Calu3 (cell line): ENCODE measurements around the gene CKAP5. TPM values are rescaled to one million over a fixed set of nuclear protein-coding genes. Genes with fewer than 3 reads are reported as not detected.

ENCODE experiments used
- BruUV-seq: library from RNA; stranded (reverse); fragments of 400-500 nt; replicated peaks from 2 replicates; lab custom pipeline; 2021; lab: Mats Ljungman, UMichigan
- CTCF ChIA-PET: fragments of 300-600 bp; sonication (Branson Sonifier 250); formaldehyde crosslinking; loops from one replicate; lab custom pipeline; 2022; ENCODE audit warnings: antibody characterized with exemption; lab: Charles Lee
- DNase-seq: peaks from one replicate; pipeline ENCODE4 v3.0.0; 2022
- H3K27ac Mint-ChIP-seq: one replicate; pipeline ENCODE4 v1.8.0; 2022; ENCODE audit warnings: mixed read lengths; ENCODE audit not compliant: unreplicated experiment
- H3K27me3 Mint-ChIP-seq: one replicate; pipeline ENCODE4 v1.8.0; 2022; ENCODE audit warnings: mixed read lengths; ENCODE audit not compliant: unreplicated experiment
- H3K36me3 Mint-ChIP-seq: one replicate; pipeline ENCODE4 v1.8.0; 2022; ENCODE audit warnings: mild to moderate bottlenecking, moderate library complexity, mixed read lengths; ENCODE audit not compliant: insufficient read depth, unreplicated experiment
- H3K4me1 Mint-ChIP-seq: one replicate; pipeline ENCODE4 v1.8.0; 2022; ENCODE audit warnings: mild to moderate bottlenecking, low read depth, mixed read lengths; ENCODE audit not compliant: unreplicated experiment
- H3K4me3 Mint-ChIP-seq: one replicate; pipeline ENCODE4 v1.8.0; 2022; ENCODE audit warnings: mild to moderate bottlenecking, low read depth, moderate library complexity, mixed read lengths; ENCODE audit not compliant: unreplicated experiment
- H3K9me3 Mint-ChIP-seq: one replicate; pipeline ENCODE4 v1.8.0; 2022; ENCODE audit warnings: low read depth, mixed read lengths; ENCODE audit not compliant: unreplicated experiment
- CTCF ChIP-seq: fragments of 200-600 bp; IDR thresholded peaks from one replicate; pipeline ENCODE4 v1.8.0; 2022; ENCODE audit warnings: antibody characterized with exemption; ENCODE audit not compliant: unreplicated experiment
- intact Hi-C: fragments of 100-400 bp; cut with micrococcal nuclease; formaldehyde crosslinking; loops from one replicate; pipeline ENCODE4 v1.10.0; 2022; ENCODE audit not compliant: unreplicated experiment
- total RNA-seq: library from RNA; stranded (reverse); gene quantifications from 2 replicates; pipeline ENCODE4 v1.2.3, GENCODE V29; 2022

The CKAP5 gene
- total RNA-seq, 1 experiment from 2014 or later, result 140 TPM

DNA sequence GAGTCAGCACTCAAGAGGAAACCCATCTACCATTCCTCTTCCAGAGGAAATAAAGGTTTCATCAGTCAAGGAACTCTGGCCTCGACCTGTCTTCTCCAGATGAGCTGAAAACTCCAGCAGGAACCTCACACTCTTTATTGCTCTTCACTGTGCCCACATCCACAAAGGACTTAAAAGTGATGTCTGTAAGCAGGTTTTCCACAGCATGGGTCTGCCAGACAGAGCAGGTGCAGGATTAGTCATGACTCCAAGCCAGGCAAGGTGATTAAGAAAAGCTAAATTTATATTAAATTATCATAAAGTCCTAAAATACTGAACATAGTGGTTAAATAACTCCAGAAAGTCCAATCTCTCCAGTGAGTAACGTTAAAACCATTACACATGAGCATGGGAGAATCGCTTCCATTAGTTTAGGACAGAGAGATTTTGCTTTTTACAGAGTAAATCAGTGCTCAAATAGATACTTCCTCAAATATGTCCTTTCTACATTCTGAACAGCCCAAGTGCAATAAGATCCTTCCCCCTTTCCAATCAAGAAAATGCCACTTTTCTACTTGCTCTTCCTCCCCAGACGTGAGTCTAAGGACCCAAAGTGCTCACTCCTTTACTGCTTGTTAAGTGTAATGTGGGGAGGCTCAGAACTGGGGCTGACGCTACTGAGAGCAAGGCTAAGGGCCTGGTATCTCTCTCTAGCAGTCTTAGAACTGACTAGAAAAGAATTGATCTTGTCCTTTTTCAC is 10.7 kb upstream of the CKAP5 start:
- no peaks in the 10 kb centered on the region for H3K36me3 Mint-ChIP-seq
- H3K4me3 Mint-ChIP-seq, result no peak overlapping the region
- intact Hi-C loops, result no loop called here
- BruUV-seq, result no TSS peak
- peaks cover 21% of the 10 kb centered on the region for H3K27me3 Mint-ChIP-seq
- no peak for DNase-seq
- H3K27ac Mint-ChIP-seq, result no peak overlapping the region
- no peaks in the 10 kb centered on the region for H3K9me3 Mint-ChIP-seq
- CTCF ChIA-PET, result no interaction called here
- H3K4me1 Mint-ChIP-seq, result no peaks in the 10 kb centered on the region
- TF ChIP-seq CTCF, result no peak

- no peak for DNase-seq
- no TSS peak for BruUV-seq
- Mint-ChIP-seq H3K9me3 (no peaks in the 10 kb centered on the region), H3K36me3 (no peaks in the 10 kb centered on the region), H3K27ac (no peak overlapping the region), H3K27me3 (peaks cover 21% of the 10 kb centered on the region), H3K4me3 (no peak overlapping the region), H3K4me1 (no peaks in the 10 kb centered on the region)
- intact Hi-C loops, result no loop called here
- no peak for TF ChIP-seq CTCF
- CTCF ChIA-PET, result no interaction called here
Observed at GRCh38 chr11:46855863-46856262, 9.8 kb upstream of the CKAP5 start.

- H3K9me3 Mint-ChIP-seq, result no peaks in the 10 kb centered on the region
- no peak for TF ChIP-seq CTCF
- H3K4me1 Mint-ChIP-seq, result no peaks in the 10 kb centered on the region
- no peak overlapping the region for H3K4me3 Mint-ChIP-seq
- CTCF ChIA-PET, result no interaction called here
- intact Hi-C loops, result no loop called here
- BruUV-seq, result no TSS peak
- no peak overlapping the region for H3K27ac Mint-ChIP-seq
- no peaks in the 10 kb centered on the region for H3K36me3 Mint-ChIP-seq
- DNase-seq, result no peak
- H3K27me3 Mint-ChIP-seq, result peaks cover 21% of the 10 kb centered on the region
Observed at GRCh38 chr11:46855167-46855566, 9.1 kb upstream of the CKAP5 start.

- no peak overlapping the region for H3K27ac Mint-ChIP-seq
- no TSS peak for BruUV-seq
- intact Hi-C loops, result no loop called here
- H3K27me3 Mint-ChIP-seq, result no peaks in the 10 kb centered on the region
- peaks cover 6% of the 10 kb centered on the region for H3K36me3 Mint-ChIP-seq
- no peak overlapping the region for H3K4me3 Mint-ChIP-seq
- TF ChIP-seq CTCF, result no peak
- DNase-seq, result no peak
- H3K9me3 Mint-ChIP-seq, result no peaks in the 10 kb centered on the region
- peaks cover 11% of the 10 kb centered on the region for H3K4me1 Mint-ChIP-seq
- CTCF ChIA-PET, result no interaction called here
Observed at GRCh38 chr11:46850829-46851380, 4.8 kb upstream of the CKAP5 start.
